ENCODE results near the gene PLEKHA7. TPM values are rescaled to one million over a fixed set of nuclear protein-coding genes. Genes with fewer than 3 reads are reported as not detected.

PLEKHA7 gene
- total and polyA plus RNA-seq, 8 donors, result 12.8 to 82.3 (median 46.6) TPM

GRCh38 chr11:16942342-16942741 is 71.9 kb downstream of the PLEKHA7 start:
- Histone ChIP-seq H3K27me3 (no peaks in the 10 kb centered on the region), H3K9me3 (no peaks in the 10 kb centered on the region), H3K36me3 (no peaks in the 10 kb centered on the region), H3K4me1 (peaks cover 6 to 24% (median 8%) of the 10 kb centered on the region in 4 donors), H3K27ac (no peak overlapping the region), H3K4me3 (no peak overlapping the region)
- WGBS, 5 donors, result 73 to 82% (median 78%) methylated on average over 4 of the region's 4 CpGs
- TF ChIP-seq POLR2AphosphoS5 (IDR thresholded peaks at IDR 0.05), result no peak
- TF ChIP-seq POLR2A (IDR thresholded peaks at IDR 0.05), result no peak
- TF ChIP-seq CTCF (IDR thresholded peaks at IDR 0.05), result no peak
- intact Hi-C loops (cut with DNase I; ENCODE audit: low total_unique reads), result loop anchor here (10.0 kb wide), 1 partner anchor 122 kb away; no protein-coding TSS in a partner anchor
- DNase-seq, result no peak

GRCh38 chr11:16941935-16942334 is 72.3 kb downstream of the PLEKHA7 start:
- no peaks in the 10 kb centered on the region for H3K36me3 ChIP-seq
- no peak for TF ChIP-seq EP300 (IDR thresholded peaks at IDR 0.05)
- TF ChIP-seq POLR2AphosphoS5 (IDR thresholded peaks at IDR 0.05), result no peak
- intact Hi-C loops (cut with DNase I; ENCODE audit: low total_unique reads), result loop anchor here (10.0 kb wide), 1 partner anchor 123 kb away; no protein-coding TSS in a partner anchor
- H3K4me1 ChIP-seq, result peaks cover 8 to 25% (median 10%) of the 10 kb centered on the region in 4 donors
- no peak overlapping the region for H3K4me3 ChIP-seq
- no peak overlapping the region for H3K27ac ChIP-seq
- no peak for DNase-seq
- no peaks in the 10 kb centered on the region for H3K27me3 ChIP-seq
- WGBS, 5 donors, result 73 to 79% (median 76%) methylated on average over 5 of the region's 5 CpGs
- H3K9me3 ChIP-seq, result no peaks in the 10 kb centered on the region

GRCh38 chr11:16938061-16938460 is 76.2 kb downstream of the PLEKHA7 start:
- peaks cover 0 to 40% (median 29%) of the 10 kb centered on the region in 4 donors for H3K4me1 ChIP-seq
- WGBS, 5 donors, result 44 to 63% (median 54%) methylated on average over 3 of the region's 3 CpGs
- H3K36me3 ChIP-seq, result no peaks in the 10 kb centered on the region
- TF ChIP-seq CTCF (IDR thresholded peaks at IDR 0.05) (no peak), POLR2AphosphoS5 (IDR thresholded peaks at IDR 0.05) (no peak), EP300 (IDR thresholded peaks at IDR 0.05) (no peak), POLR2A (IDR thresholded peaks at IDR 0.05) (no peak)
- intact Hi-C loops (cut with DNase I; ENCODE audit: low total_unique reads), result no loop called here
- no peak overlapping the region for H3K4me3 ChIP-seq
- DNase-seq, result no peak
- no peaks in the 10 kb centered on the region for H3K27me3 ChIP-seq
- no peak overlapping the region for H3K27ac ChIP-seq
- H3K9me3 ChIP-seq, result no peaks in the 10 kb centered on the region

GRCh38 chr11:16936643-16937042 is 77.6 kb downstream of the PLEKHA7 start:
- TF ChIP-seq POLR2AphosphoS5 (IDR thresholded peaks at IDR 0.05) (peak in 1 of 3 donors; percentile 54), CTCF (IDR thresholded peaks at IDR 0.05) (no peak)
- H3K4me1 ChIP-seq, result peaks cover 0 to 46% (median 32%) of the 10 kb centered on the region in 4 donors
- H3K36me3 ChIP-seq, result no peaks in the 10 kb centered on the region
- intact Hi-C loops (cut with DNase I; ENCODE audit: low total_unique reads), result no loop called here
- H3K9me3 ChIP-seq, result no peaks in the 10 kb centered on the region
- H3K27ac ChIP-seq, result peak overlapping the region in 3 of 5 donors; percentile 12 to 58 (median 24)
- H3K27me3 ChIP-seq, result no peaks in the 10 kb centered on the region
- H3K4me3 ChIP-seq, result no peak overlapping the region
- 30 to 47% (median 43%) methylated on average over 1 of the region's 1 CpG for WGBS, 5 donors
- peak in 1 of 2 donors; percentile 44 for DNase-seq

- H3K4me3 ChIP-seq, result no peak overlapping the region
- intact Hi-C loops (cut with DNase I; ENCODE audit: low total_unique reads), result no loop called here
- peak in 1 of 3 donors; percentile 29 for TF ChIP-seq POLR2AphosphoS5 (IDR thresholded peaks at IDR 0.05)
- TF ChIP-seq POLR2A (IDR thresholded peaks at IDR 0.05), result no peak
- no peak for TF ChIP-seq EP300 (IDR thresholded peaks at IDR 0.05)
- TF ChIP-seq CTCF (IDR thresholded peaks at IDR 0.05), result peak in 5 of 7 experiments; percentile 36 to 61 (median 52)
- WGBS, 5 donors, result 15 to 37% (median 26%) methylated on average over 6 of the region's 6 CpGs
- H3K9me3 ChIP-seq, result no peaks in the 10 kb centered on the region
- no peaks in the 10 kb centered on the region for H3K36me3 ChIP-seq
- peak in 1 of 2 donors; percentile 73 for DNase-seq
- peak overlapping the region in 2 of 5 donors; percentile 28 to 29 for H3K27ac ChIP-seq
- no peaks in the 10 kb centered on the region for H3K27me3 ChIP-seq
- peaks cover 0 to 46% (median 32%) of the 10 kb centered on the region in 4 donors for H3K4me1 ChIP-seq
These were observed 78.5 kb downstream of the PLEKHA7 start for GRCh38 chr11:16935518-16936302.
